Large intestine (tissue), 3 donors: ENCODE measurements around the gene BEST1. TPM values are rescaled to one million over a fixed set of nuclear protein-coding genes. Genes with fewer than 3 reads are reported as not detected.
"Not testable (repeated sequence)": the region's sequence is repeated elsewhere in the genome, so short reads cannot be mapped to it uniquely, and the experiment has no call there.

Source experiments
- DNase-seq, 2 donors: peaks; one replicate each; pipeline versions ENCODE4 v3.0.0 to v3.0.0-alpha.2; 2013
- H3K27ac ChIP-seq: one replicate; pipeline ENCODE4 v1.5.1; 2013; ENCODE audit warnings: low read length
- H3K27me3 ChIP-seq: 2 replicates; pipeline ENCODE4 v1.6.1; 2013; ENCODE audit warnings: low read length; ENCODE audit not compliant: control insufficient read depth, insufficient read depth
- H3K36me3 ChIP-seq: 2 replicates; pipeline ENCODE4 v1.6.1; 2013; ENCODE audit warnings: low read length; ENCODE audit not compliant: control insufficient read depth, insufficient read depth
- H3K4me1 ChIP-seq: one replicate; pipeline ENCODE4 v1.6.1; 2013; ENCODE audit warnings: low read length; ENCODE audit not compliant: control insufficient read depth, insufficient read depth
- H3K4me3 ChIP-seq: one replicate; pipeline ENCODE4 v1.5.1; 2013; ENCODE audit warnings: low read length
- H3K9me3 ChIP-seq: one replicate; pipeline ENCODE4 v1.6.1; 2013; ENCODE audit warnings: mild to moderate bottlenecking, low read depth, low read length, moderate library complexity; ENCODE audit not compliant: control insufficient read depth
- WGBS: methylation state at CpG from one replicate; pipeline ENCODE4 v1.1.5; 2013; ENCODE audit warnings: low lambda C conversion rate; ENCODE audit not compliant: insufficient coverage; 5-methylcytosine and 5-hydroxymethylcytosine counted together
- polyA plus RNA-seq: library from polyadenylated mRNA; unstranded; fragments of 120-200 nt; gene quantifications from one replicate; pipeline ENCODE4 v1.2.1, GENCODE V29; 2013

Gene BEST1
- polyA plus RNA-seq, 1 donor = 3.9 TPM

GRCh38 chr11:62001450-62002191 is 51.5 kb downstream of the BEST1 start:
- peaks cover 29% of the 10 kb centered on the region for H3K4me1 ChIP-seq
- no CpG with 5 or more reads among the region's 12 CpGs for WGBS
- H3K27ac ChIP-seq = peak overlapping the region; percentile 64
- DNase-seq = peak; percentile 69 to 90
- no peaks in the 10 kb centered on the region for H3K27me3 ChIP-seq
- no peak overlapping the region for H3K4me3 ChIP-seq
- H3K9me3 ChIP-seq = peaks cover 8% of the 10 kb centered on the region
- no peaks in the 10 kb centered on the region for H3K36me3 ChIP-seq

GRCh38 chr11:62002283-62002682 is 52.1 kb downstream of the BEST1 start:
- peaks cover 29% of the 10 kb centered on the region for H3K4me1 ChIP-seq
- H3K27ac ChIP-seq = peak overlapping the region; percentile 64
- WGBS = no CpG with 5 or more reads among the region's 8 CpGs
- H3K9me3 ChIP-seq, H3K36me3 ChIP-seq, DNase-seq, H3K4me3 ChIP-seq, H3K27me3 ChIP-seq: not testable (repeated sequence)

GRCh38 chr11:62004473-62004872 is 54.3 kb downstream of the BEST1 start:
- no peak overlapping the region for H3K4me3 ChIP-seq
- no peak overlapping the region for H3K27ac ChIP-seq
- H3K4me1 ChIP-seq = peaks cover 29% of the 10 kb centered on the region
- H3K9me3 ChIP-seq = peaks cover 8% of the 10 kb centered on the region
- 83% methylated on average over 1 of the region's 2 CpGs for WGBS
- DNase-seq = no peak
- H3K27me3 ChIP-seq = no peaks in the 10 kb centered on the region
- no peaks in the 10 kb centered on the region for H3K36me3 ChIP-seq

GRCh38 chr11:62008193-62008592 is 58.0 kb downstream of the BEST1 start:
- no peaks in the 10 kb centered on the region for H3K36me3 ChIP-seq
- no peak for DNase-seq
- H3K27me3 ChIP-seq = no peaks in the 10 kb centered on the region
- no peak overlapping the region for H3K4me3 ChIP-seq
- no peak overlapping the region for H3K27ac ChIP-seq
- H3K4me1 ChIP-seq = peaks cover 9% of the 10 kb centered on the region
- no peaks in the 10 kb centered on the region for H3K9me3 ChIP-seq
- no CpG with 5 or more reads among the region's 1 CpG for WGBS

- Histone ChIP-seq H3K36me3 (no peaks in the 10 kb centered on the region), H3K4me1 (peaks cover 12% of the 10 kb centered on the region), H3K27ac (no peak overlapping the region), H3K9me3 (no peaks in the 10 kb centered on the region), H3K4me3 (no peak overlapping the region), H3K27me3 (no peaks in the 10 kb centered on the region)
- no peak for DNase-seq
- no CpG with 5 or more reads among the region's 4 CpGs for WGBS
These were observed 60.9 kb downstream of the BEST1 start for GRCh38 chr11:62010935-62011528.

GRCh38 chr11:62011881-62012280 is 61.7 kb downstream of the BEST1 start:
- peaks cover 8% of the 10 kb centered on the region for H3K4me1 ChIP-seq
- no peak overlapping the region for H3K4me3 ChIP-seq
- H3K9me3 ChIP-seq = no peaks in the 10 kb centered on the region
- WGBS = no CpG with 5 or more reads among the region's 9 CpGs
- no peak overlapping the region for H3K27ac ChIP-seq
- H3K36me3 ChIP-seq = no peaks in the 10 kb centered on the region
- H3K27me3 ChIP-seq = no peaks in the 10 kb centered on the region
- DNase-seq = no peak

- WGBS = no CpG with 5 or more reads among the region's 3 CpGs
- H3K9me3 ChIP-seq = no peaks in the 10 kb centered on the region
- DNase-seq = no peak
- peaks cover 8% of the 10 kb centered on the region for H3K4me1 ChIP-seq
- no peaks in the 10 kb centered on the region for H3K27me3 ChIP-seq
- H3K27ac ChIP-seq = no peak overlapping the region
- H3K4me3 ChIP-seq = no peak overlapping the region
- no peaks in the 10 kb centered on the region for H3K36me3 ChIP-seq
These were observed 62.3 kb downstream of the BEST1 start for GRCh38 chr11:62012451-62012831.

- no peaks in the 10 kb centered on the region for H3K9me3 ChIP-seq
- no peak overlapping the region for H3K4me3 ChIP-seq
- WGBS = no CpG with 5 or more reads among the region's 5 CpGs
- no peak overlapping the region for H3K27ac ChIP-seq
- peak; percentile 46 to 86 for DNase-seq
- no peaks in the 10 kb centered on the region for H3K27me3 ChIP-seq
- H3K36me3 ChIP-seq = no peaks in the 10 kb centered on the region
- peaks cover 8% of the 10 kb centered on the region for H3K4me1 ChIP-seq
These were observed 62.8 kb downstream of the BEST1 start for GRCh38 chr11:62012832-62013461.

Other genes with a start within 250 kb of the BEST1 start
- gene MYRF, start 197.7 kb upstream of the BEST1 start, polyA plus RNA-seq = 55.5 TPM
- gene TMEM258, start 157.8 kb upstream of the BEST1 start, polyA plus RNA-seq = 189 TPM
- gene FEN1, start 157.4 kb upstream of the BEST1 start, polyA plus RNA-seq = 21.5 TPM
- 9.0 TPM for gene FADS1, start 133.3 kb upstream of the BEST1 start, polyA plus RNA-seq
- gene FADS2, start 122.1 kb upstream of the BEST1 start, polyA plus RNA-seq = 28.8 TPM
- 9.1 TPM for gene FADS3, start 58.8 kb upstream of the BEST1 start, polyA plus RNA-seq
- gene RAB3IL1, start 32.8 kb upstream of the BEST1 start, polyA plus RNA-seq = 19.6 TPM
- gene FTH1, start 17.3 kb downstream of the BEST1 start, polyA plus RNA-seq = 5,100 TPM
- gene INCENP, start 173.7 kb downstream of the BEST1 start, polyA plus RNA-seq = 22.5 TPM
- gene SCGB1D1, start 239.9 kb downstream of the BEST1 start, polyA plus RNA-seq = not detected